ENCODE data around the gene BMP6. TPM values are rescaled to one million over a fixed set of nuclear protein-coding genes. Genes with fewer than 3 reads are reported as not detected.
A peak's percentile ranks its signal among the peaks of the same experiment; 100 is the strongest.

Gene BMP6
- total RNA-seq, 1 experiment from 2014 or later: 0.15 TPM

GRCh38 chr6:7921046-7921445 is 195.1 kb downstream of the BMP6 start:
- Histone ChIP-seq H3K4me1 (ENCODE audit: insufficient read depth, low read length) (peaks cover 20% of the 10 kb centered on the region), H2AFZ (ENCODE audit: low read length) (no peak overlapping the region), H3K4me3 (ENCODE audit: low read length) (no peak overlapping the region), H3K27me3 (ENCODE audit: low read length) (no peaks in the 10 kb centered on the region), H3F3A (ENCODE audit: low read length, unreplicated experiment) (no peaks in the 10 kb centered on the region), H3K36me3 (ENCODE audit: low read depth, low read length) (no peaks in the 10 kb centered on the region), H3K9me3 (ENCODE audit: low read length) (no peaks in the 10 kb centered on the region), H4K20me1 (ENCODE audit: low read length) (no peaks in the 10 kb centered on the region), H3K79me2 (ENCODE audit: low read length) (no peaks in the 10 kb centered on the region), H3K9ac (ENCODE audit: low read length) (no peak overlapping the region), H3K27ac (ENCODE audit: low read length) (no peak overlapping the region), H3K9me2 (replicated peaks; ENCODE audit: low read length) (no peaks in the 10 kb centered on the region), H3K4me2 (ENCODE audit: low read length) (no peak overlapping the region)
- no peak for TF ChIP-seq EZH2phosphoT487 (IDR thresholded peaks at IDR 0.05; ENCODE audit: borderline replicate concordance, low read length)
- no peak for ATAC-seq
- DNase-seq: no peak
- CTCF ChIA-PET: no interaction called here
- BruUV-seq (replicated peaks): no TSS peak
- intact Hi-C loops (cut with micrococcal nuclease): no loop called here
- POLR2A ChIA-PET (ENCODE audit: unreplicated experiment): no interaction called here

- Histone ChIP-seq H3K36me3 (ENCODE audit: low read depth, low read length) (no peaks in the 10 kb centered on the region), H2AFZ (ENCODE audit: low read length) (no peak overlapping the region), H3K79me2 (ENCODE audit: low read length) (no peaks in the 10 kb centered on the region), H3K27me3 (ENCODE audit: low read length) (no peaks in the 10 kb centered on the region), H3K9me3 (ENCODE audit: low read length) (no peaks in the 10 kb centered on the region), H3F3A (ENCODE audit: low read length, unreplicated experiment) (no peaks in the 10 kb centered on the region), H4K20me1 (ENCODE audit: low read length) (no peaks in the 10 kb centered on the region), H3K9ac (ENCODE audit: low read length) (no peak overlapping the region), H3K4me1 (ENCODE audit: insufficient read depth, low read length) (peaks cover 20% of the 10 kb centered on the region), H3K27ac (ENCODE audit: low read length) (no peak overlapping the region), H3K9me2 (replicated peaks; ENCODE audit: low read length) (no peaks in the 10 kb centered on the region), H3K4me2 (ENCODE audit: low read length) (no peak overlapping the region), H3K4me3 (ENCODE audit: low read length) (no peak overlapping the region)
- TF ChIP-seq EZH2phosphoT487 (IDR thresholded peaks at IDR 0.05; ENCODE audit: borderline replicate concordance, low read length): no peak
- TF ChIP-seq EZH2 (IDR thresholded peaks at IDR 0.05; ENCODE audit: low read length, unreplicated experiment): no peak
- no peak for TF ChIP-seq CTCF (conservative IDR thresholded peaks at IDR 0.05; ENCODE audit: low read depth, low read length)
- DNase-seq: no peak
- ChIA-PET POLR2A (ENCODE audit: unreplicated experiment) (no interaction called here), CTCF (no interaction called here)
- intact Hi-C loops (cut with micrococcal nuclease): no loop called here
- no peak for ATAC-seq
- no TSS peak for BruUV-seq (replicated peaks)
Measured at GRCh38 chr6:7921632-7922092, 195.8 kb downstream of the BMP6 start.

DNA sequence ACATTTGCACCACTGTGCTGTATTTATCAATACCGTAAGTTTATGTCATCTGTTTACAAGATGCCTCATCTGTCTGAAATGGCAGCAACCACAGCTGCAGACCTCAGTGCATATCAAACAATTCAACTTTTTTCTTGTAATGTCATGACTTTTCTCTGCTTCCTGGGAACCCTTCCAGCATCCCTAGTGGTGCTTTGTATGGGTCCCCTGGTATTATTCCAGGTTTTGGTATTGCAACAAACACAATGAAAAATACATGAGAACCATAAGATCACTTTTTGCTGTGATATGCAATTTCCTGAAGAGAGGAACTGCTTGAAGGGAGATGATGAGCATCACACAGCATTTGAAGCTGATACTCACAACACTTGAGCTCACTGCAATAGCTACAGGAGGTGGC is 196.7 kb downstream of the BMP6 start:
- ChIA-PET POLR2A (ENCODE audit: unreplicated experiment) (interaction anchor here (0.5 kb wide), 1 partner anchor 71 kb away, joined by 5 read pairs; no protein-coding TSS in a partner anchor), CTCF (no interaction called here)
- Histone ChIP-seq H3K27me3 (ENCODE audit: low read length) (no peaks in the 10 kb centered on the region), H3K36me3 (ENCODE audit: low read depth, low read length) (no peaks in the 10 kb centered on the region), H2AFZ (ENCODE audit: low read length) (no peak overlapping the region), H4K20me1 (ENCODE audit: low read length) (no peaks in the 10 kb centered on the region), H3K79me2 (ENCODE audit: low read length) (no peaks in the 10 kb centered on the region), H3K4me2 (ENCODE audit: low read length) (no peak overlapping the region), H3K4me3 (ENCODE audit: low read length) (no peak overlapping the region), H3K4me1 (ENCODE audit: insufficient read depth, low read length) (peaks cover 20% of the 10 kb centered on the region), H3F3A (ENCODE audit: low read length, unreplicated experiment) (no peaks in the 10 kb centered on the region), H3K9me3 (ENCODE audit: low read length) (no peaks in the 10 kb centered on the region), H3K9ac (ENCODE audit: low read length) (no peak overlapping the region), H3K9me2 (replicated peaks; ENCODE audit: low read length) (no peaks in the 10 kb centered on the region), H3K27ac (ENCODE audit: low read length) (no peak overlapping the region)
- intact Hi-C loops (cut with micrococcal nuclease): no loop called here
- no peak for TF ChIP-seq CTCF (conservative IDR thresholded peaks at IDR 0.05; ENCODE audit: low read depth, low read length)
- TF ChIP-seq EZH2 (IDR thresholded peaks at IDR 0.05; ENCODE audit: low read length, unreplicated experiment): no peak
- TF ChIP-seq EZH2phosphoT487 (IDR thresholded peaks at IDR 0.05; ENCODE audit: borderline replicate concordance, low read length): no peak
- DNase-seq (peak; percentile 32), ATAC-seq (peak; percentile 15; the same call in 1 of the 2 replicates)
- BruUV-seq (replicated peaks): no TSS peak

All from PC-3 (cell line).